K562 (cell line): ENCODE data around the gene MIDN.

Source experiments
- CREM ChIP-seq: IDR thresholded peaks from 2 replicates; pipeline ENCODE4 v1.6.1; 2014; ENCODE audit warnings: antibody characterized with exemption, low read depth
- GABPB1 ChIP-seq: sonication (generic); formaldehyde crosslinking; IDR thresholded peaks from 2 replicates; pipeline ENCODE4 v1.8.0; 2022; ENCODE audit warnings: mild to moderate bottlenecking, missing genetic modification reagents
- GATA2 ChIP-seq: sonication (generic); formaldehyde crosslinking; IDR thresholded peaks from 2 replicates; pipeline ENCODE4 v1.4.0; 2020; ENCODE audit warnings: mild to moderate bottlenecking, missing genetic modification reagents
- HIVEP1 ChIP-seq: fragments of 250-450 bp; sonication (Bioruptor Pico); IDR thresholded peaks from 2 replicates; pipeline ENCODE4 v1.4.0; 2020; ENCODE audit warnings: mild to moderate bottlenecking
- POLR2A ChIP-seq: fragments of 450-650 bp; conservative IDR thresholded peaks from 2 replicates; pipeline ENCODE4 v1.6.1; 2016
- RAD21 ChIP-seq, 2 experiments: fragments of 250-450 bp in 1 of 2; fragments of 450-650 bp in 1 of 2; sonication (Bioruptor Pico) in 1 of 2; formaldehyde crosslinking in 1 of 2; IDR thresholded peaks in 1 of 2; conservative IDR thresholded peaks in 1 of 2; 2 replicates each; pipeline versions ENCODE4 v1.4.0 to v1.8.0; 2020 to 2022; ENCODE audit warnings: mild to moderate bottlenecking in 2 of 2, moderate library complexity in 1 of 2
- SPI1 ChIP-seq: IDR thresholded peaks from 2 replicates; pipeline ENCODE4 v1.6.1; 2011; ENCODE audit warnings: low read depth, low read length, control low read depth, borderline replicate concordance
- ZBTB49 ChIP-seq: sonication (generic); formaldehyde crosslinking; IDR thresholded peaks from 2 replicates; pipeline ENCODE4 v1.8.0; 2022; ENCODE audit warnings: missing genetic modification reagents, mild to moderate bottlenecking, borderline replicate concordance
- ZBTB7A ChIP-seq: IDR thresholded peaks from 2 replicates; pipeline ENCODE4 v1.6.1; 2011; ENCODE audit warnings: low read depth, mild to moderate bottlenecking, low read length, moderate library complexity, borderline replicate concordance; ENCODE audit not compliant: control insufficient read depth
- ZNF23 ChIP-seq: fragments of 250-450 bp; sonication (Bioruptor Pico); IDR thresholded peaks from 2 replicates; pipeline ENCODE4 v1.4.0; 2020; ENCODE audit warnings: mild to moderate bottlenecking
- ZNF511 ChIP-seq: sonication (generic); formaldehyde crosslinking; IDR thresholded peaks from 2 replicates; pipeline ENCODE4 v1.8.0; 2022; ENCODE audit warnings: mild to moderate bottlenecking, missing genetic modification reagents
- ZNF592 ChIP-seq: fragments of 450-650 bp; IDR thresholded peaks from 2 replicates; pipeline ENCODE4 v1.6.1; 2017; ENCODE audit warnings: antibody characterized with exemption, mild to moderate bottlenecking

GRCh38 chr19:1252221-1252820 is 3.9 kb downstream of the MIDN start:
- no peak for TF ChIP-seq GATA2 (CRISPR knock-in tag)
- no peak for TF ChIP-seq HIVEP1 (CRISPR knock-in tag)
- TF ChIP-seq CREM = no peak
- no peak for TF ChIP-seq ZNF23 (CRISPR knock-in tag)
- peak; percentile 34; the same call in 1 of the 2 replicates for TF ChIP-seq SPI1
- TF ChIP-seq ZBTB49 (CRISPR knock-in tag) = no peak
- no peak for TF ChIP-seq GABPB1
- TF ChIP-seq ZNF592 = no peak
- no peak for TF ChIP-seq RAD21 (CRISPR knock-in tag; conservative IDR thresholded peaks at IDR 0.05 in 1 of 2, IDR thresholded peaks at IDR 0.05 in 1 of 2)
- TF ChIP-seq ZBTB7A = peak; percentile 51; the same call in 1 of the 2 replicates
- TF ChIP-seq POLR2A = no peak
- no peak for TF ChIP-seq ZNF511 (CRISPR knock-in tag)
